Stimulated activated CD8-positive, alpha-beta memory T cell treated with anti-CD3 and anti-CD28 coated beads, Interleukin-15, amount 100 ng/mL, for 24 hours (primary cell): ENCODE data around the gene MYO7B.

Experiments
- DNase-seq: peaks from one replicate; pipeline ENCODE4 v3.0.0-alpha.2; 2020; ENCODE audit warnings: low read depth

Gene MYO7B

DNA sequence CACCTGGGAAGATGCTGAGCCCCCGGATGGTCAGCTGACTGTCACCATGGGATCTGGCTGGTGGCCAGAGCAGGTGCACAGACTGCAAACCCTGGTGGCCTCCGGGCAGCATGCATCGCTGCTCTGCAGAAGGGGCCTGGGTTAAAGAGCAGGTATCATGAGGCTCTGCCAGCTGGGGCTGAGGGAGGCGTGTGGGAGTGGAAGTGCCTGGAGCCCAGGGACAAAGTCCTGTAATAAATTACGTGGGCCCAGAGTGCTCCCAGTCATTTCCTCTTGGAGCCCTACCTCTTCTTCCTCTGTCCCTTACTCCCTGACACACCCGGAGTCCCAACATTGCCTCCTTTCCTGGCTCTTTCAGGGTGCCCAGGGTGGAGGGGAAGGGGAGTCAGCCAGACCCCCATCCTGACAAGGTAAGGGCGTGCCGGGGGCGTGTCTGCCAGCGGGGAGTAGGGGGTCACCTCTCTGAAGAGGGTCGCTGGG is at the start of gene MYO7B:
TSS of gene MYO7B (plus strand) at position 262 of the 480 bp plus-strand sequence. CDS start 24,040 bp downstream, outside the sequence.
- no peak for DNase-seq

DNA sequence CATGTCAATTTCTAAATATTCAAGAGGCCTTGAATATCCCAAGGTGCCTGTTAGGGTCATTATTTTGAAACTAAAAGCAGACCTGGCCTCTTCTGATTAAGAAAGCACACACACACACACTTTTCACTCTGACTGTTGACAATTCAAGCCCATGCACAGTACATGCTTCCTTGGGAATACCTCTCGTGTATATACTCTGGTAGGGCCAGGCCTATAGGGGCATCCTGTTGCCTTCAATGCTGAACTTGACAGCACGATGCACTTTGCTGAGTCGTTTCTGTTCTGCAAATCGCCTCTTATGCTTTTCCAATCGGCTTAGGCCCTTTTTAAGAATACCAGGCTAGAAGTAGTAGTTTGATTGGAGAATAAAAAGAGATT is 49.8 kb upstream of the MYO7B start:
- DNase-seq, result no peak

DNA sequence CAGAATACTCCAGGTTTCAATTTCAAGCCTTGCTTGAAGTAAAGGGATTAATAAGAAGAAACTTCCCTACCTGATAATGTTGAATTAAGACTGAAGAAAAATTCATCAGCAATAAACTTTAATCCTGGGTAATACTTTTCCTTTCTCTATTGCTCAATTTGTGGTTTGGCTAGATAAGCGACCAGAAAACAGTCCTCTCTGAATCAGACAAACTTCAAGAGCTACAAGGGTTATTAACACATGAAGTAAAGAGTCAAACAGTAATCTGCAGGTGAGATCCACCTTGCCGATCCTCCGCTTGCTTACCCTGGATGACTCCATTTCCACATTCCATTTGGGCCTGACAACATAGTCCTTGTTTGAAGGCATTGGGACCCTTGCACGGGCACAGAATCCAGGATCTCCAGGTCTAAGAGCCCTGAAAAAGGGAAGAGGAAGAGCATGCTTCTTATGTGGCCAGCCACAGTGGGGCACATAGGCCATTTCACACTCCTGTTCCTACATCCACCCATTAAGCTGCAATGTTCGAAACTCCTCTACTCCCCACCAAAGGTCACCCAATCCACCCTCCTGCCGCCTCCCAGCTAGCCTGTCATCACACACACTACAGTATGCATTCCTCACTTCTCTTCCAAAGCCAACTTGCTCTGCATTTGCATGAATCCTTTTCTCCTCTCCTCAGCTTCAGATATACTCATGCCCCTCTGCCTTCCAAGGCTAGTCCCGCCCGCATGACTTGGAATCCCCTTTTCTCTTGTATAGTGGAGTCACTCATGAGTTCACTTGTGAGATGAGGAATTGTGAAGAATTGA is 49.0 kb upstream of the MYO7B start:
- DNase-seq, result no peak

DNA sequence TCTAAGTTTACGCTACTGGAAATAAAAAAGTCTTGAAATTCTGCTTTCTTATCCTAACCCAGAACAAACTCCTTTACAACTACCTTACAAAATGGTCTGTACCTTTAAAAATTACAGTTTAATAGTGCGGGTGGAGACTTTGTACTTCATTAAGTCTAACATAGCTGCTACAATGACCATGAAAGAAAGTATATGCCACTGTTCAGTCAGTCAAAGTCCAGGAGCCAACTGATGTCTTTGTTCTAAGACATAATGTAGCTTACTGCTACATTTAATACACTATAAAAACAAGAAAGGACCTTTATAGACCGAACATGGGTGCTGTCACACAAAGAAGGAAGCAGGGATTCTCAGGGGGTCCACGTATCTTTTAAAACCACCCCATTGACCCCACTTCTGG is 45.2 kb upstream of the MYO7B start:
- no peak for DNase-seq

DNA sequence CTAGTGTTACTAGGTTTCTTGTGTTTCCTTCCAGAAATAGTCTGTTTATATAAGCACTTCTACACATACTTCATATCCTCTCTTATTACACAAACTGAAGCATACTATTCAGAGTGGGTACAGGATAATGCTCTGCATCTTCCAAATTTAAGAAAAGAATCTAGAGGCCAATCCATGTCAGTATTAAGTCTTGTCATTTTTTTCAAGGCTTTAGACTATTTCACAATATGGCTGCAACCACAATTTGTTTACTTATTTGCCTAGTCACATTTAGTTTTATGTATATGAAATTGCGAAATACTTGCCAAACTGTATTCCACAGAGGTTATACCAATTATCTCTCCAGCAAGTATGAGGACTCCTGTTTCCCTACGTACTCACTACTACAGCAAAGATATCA is 37.1 kb upstream of the MYO7B start:
- DNase-seq, result no peak

DNA sequence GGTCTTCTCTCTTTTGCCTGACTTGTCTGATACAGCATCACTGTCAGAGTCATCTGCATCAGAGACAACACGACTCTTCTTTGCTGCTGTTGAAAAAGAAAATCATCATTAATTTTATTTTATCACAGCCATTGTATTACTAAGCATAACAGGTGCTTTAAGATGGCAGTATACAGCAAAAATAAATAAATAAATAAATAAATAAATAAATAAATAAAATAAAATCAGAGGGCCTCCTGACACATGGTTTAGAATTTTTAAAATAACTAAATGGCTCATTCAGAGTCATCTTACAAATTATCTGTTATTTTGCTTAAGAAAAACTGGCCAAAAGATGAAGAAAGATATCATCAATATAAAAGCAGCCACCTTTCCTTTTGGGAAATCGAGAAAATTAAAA is 32.0 kb upstream of the MYO7B start:
- no peak for DNase-seq

DNA sequence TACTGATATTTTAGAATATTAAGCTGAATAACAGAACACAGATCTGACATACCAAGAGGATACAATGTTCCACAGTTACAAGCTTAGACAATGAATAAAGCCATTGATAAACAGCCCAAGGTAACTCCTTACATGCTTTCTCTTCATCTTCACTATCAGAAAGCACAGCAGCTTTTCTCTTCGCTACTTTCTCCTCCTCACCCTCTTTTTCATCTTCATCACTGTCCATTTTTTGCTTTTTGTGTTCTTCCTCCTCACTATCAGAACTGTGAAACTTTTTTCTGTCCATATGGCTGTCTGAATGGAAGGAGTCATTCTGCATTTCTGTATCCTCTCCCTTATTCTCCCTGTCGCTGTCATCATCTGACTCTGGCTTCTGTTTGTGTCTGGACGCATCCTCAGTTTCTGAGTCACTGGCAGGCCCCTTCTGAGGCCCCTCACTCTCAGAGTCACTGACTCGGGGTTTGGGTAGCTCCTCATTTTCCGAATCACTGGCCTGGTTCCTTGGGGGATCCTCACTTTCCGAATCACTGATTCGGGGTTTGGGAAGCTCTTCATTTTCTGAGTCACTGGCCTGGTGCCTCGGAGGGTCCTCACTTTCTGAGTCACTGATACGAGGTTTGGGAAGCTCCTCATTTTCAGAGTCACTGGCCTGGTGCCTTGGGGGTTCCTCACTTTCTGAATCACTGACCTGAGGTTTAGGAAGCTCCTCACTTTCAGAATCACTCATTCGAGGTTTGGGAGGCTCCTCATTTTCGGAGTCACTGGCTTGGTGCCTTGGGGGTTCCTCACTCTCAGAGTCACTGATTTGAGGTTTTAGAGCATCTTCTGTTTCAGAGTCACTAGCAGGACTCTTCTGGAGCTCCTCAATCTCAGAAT is 30.7 kb upstream of the MYO7B start:
- no peak for DNase-seq

DNA sequence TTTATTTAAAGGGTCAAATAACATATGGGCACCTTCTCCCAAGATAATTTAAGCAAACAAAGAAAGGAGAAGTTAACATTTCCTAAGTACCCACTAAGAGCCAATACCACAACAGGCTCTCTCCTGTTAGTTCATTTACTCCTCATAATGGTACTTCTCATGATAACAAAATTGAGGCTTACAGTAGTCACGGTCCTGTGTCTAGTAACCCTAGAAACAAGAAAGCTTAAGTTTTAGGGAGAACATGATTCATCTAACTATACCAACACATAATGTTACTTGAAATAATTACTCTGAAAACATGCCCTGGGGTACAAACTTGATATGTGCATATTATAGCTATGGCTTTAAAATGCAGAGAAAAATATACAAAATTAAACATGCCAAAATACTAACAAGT is 29.0 kb upstream of the MYO7B start:
- no peak for DNase-seq

DNA sequence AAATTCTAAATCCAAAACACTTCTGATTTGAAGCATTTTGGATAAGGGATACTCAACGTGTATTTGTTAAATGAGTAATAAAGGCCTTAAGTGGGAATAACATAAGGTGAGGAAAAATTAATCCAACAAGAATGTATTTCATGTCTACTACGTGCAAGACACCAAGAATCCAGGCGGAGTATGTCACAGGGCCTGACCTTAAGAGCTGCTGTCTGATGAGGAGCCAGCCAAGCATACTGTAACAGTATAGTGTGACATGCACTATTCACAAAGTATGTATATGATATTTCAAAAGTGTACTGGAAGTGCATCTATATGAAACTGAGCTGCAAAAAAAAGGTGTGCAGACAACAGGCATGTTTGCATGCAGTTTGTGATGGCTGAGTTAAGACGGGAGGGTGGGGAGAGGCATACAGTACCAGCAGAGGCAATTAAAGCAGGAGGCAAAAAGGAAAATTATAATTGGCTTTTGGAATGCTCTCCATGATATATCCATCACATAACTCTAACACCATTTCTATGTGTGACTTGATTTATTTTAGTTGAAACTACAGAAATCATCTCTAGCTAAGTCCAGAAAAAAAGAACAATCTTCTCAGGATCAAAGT is 27.4 kb upstream of the MYO7B start:
- no peak for DNase-seq

DNA sequence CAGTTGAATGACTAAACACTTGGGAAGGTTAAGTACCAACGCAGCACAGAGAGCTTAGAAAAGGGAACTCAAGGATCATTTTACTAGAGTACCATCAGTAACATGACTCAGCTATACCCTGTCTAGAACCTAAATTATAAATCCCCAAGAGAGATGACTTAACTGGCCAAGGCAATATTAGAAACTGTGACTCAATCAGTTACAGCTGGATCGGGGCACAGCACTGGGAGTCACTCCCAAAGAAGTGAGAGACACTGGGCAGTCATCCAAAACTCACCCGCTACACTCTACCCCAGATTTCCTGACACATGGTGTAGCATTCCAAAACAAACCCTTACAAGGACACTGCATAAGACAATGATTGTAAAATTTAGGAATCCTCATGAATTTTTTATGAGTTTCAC is 26.9 kb upstream of the MYO7B start:
- no peak for DNase-seq

DNA sequence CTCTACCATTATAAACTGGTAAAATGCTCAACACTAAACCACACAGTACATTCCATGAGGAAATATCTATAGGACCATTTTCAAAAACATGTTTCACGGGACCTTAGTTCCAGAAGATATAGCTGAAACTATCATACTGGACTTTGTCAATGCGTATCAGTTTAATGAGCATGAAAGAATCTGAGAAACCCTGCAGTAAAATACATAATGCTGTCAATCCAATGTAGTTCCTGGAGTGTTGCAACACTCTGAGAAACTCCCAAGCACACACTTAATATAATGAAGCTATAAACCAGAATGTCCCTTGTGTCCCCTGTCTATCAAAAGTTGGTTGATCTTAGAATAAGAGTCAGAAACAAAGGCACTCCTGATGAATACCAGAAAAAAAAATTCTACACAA is 25.4 kb upstream of the MYO7B start:
- no peak for DNase-seq

DNA sequence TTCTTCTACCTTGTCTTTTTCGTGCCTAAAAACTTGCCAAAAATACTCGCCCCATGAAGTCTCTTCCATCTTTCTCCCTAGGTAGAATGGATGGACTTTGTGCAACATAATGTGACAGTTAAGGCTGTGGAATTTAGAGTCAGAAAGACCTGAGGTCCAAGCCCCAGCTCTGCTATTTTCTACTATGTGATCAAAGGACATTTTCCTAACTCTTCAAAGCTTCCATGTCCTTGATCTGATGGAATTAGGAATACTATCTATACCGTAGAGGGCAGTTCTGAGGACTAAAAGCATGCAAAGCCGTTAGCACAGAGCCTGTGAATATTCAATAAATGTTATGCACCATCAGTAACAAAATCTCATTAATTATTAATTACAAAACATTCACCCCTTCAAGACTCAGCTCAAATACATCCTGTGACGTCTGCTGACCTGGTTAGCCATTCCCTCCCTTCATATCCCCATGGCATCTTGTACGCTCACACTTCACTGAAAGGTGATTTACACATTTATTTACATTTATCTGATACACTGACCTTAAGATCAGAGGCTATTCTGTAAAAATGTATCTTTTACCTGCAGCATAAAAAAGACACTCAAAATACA is 24.3 kb upstream of the MYO7B start:
- DNase-seq, result no peak

DNA sequence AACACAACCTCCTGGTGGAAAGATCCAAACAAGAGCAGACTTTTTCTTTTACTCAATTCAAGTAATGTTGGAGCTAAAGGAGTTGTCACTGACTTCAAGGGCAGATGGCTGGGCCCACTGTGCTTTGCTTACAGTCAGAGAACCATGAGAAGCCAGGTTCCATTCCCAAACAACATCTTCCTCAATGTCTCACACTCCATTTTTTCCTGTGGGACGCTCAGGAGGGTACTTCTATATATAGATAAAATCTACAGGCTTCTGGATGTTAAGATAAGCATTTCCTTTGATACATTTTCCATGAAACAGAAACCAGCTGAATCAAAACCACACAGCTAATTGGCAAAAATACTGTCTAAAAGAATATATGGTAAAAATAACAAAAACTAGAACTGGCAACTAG is 23.6 kb upstream of the MYO7B start:
- DNase-seq, result no peak

DNA sequence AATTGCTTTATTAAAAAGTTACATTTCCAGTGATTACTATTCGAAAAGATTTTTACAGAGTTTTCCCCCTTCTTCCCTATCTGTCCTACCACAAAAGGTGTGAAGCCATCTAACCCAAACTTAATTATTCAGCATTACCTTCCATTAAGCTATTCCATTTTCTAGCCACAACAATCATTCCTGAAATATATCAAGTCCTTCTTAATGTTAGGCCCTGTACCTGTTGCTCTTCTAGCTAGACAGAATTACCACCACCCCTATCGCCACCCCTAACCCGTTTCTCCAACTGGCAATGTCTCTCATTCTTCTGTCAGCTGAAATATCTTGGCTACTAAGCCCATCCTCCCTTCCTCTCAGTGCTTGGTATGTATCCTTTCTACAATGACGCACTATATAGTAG is 23.1 kb upstream of the MYO7B start:
- DNase-seq, result no peak

DNA sequence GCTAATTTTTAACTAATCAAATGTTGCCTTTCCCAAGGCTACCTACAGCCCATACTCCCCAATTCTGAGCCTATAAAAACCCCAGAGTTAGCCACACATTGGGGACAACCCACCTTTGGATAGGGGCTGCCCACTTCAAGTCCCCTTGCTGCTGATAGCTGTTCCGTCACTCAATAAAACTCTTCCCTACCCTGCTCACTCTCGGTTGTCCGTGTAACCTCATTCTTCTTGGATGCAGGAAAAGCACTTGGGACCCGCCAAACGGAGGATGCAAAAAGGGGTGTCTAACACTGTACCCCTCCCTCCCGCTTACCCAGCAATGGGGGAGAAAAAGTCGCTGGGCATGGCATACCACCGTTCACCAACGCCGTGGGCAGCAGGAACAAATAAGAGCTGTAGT is 21.4 kb upstream of the MYO7B start:
- no peak for DNase-seq

DNA sequence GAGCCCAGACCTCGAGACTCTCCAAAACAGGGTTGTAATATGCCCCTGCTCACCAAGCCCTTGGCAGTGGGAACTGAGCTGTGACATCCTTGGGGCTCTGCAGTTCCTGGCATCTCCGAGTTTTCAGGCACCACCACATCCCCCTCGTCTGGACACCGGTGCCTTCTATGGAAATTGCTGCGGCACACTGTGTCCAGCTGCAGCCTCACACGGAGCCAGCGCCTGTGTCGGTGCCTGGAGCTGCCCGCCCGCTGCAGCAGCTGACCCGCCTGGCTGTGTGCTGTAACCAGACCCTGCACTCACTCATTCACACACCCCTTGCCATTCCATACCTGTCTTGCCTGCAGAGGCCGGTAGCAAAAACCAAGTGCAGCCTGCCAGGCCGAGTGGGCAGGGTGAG is 21.0 kb upstream of the MYO7B start:
- no peak for DNase-seq

DNA sequence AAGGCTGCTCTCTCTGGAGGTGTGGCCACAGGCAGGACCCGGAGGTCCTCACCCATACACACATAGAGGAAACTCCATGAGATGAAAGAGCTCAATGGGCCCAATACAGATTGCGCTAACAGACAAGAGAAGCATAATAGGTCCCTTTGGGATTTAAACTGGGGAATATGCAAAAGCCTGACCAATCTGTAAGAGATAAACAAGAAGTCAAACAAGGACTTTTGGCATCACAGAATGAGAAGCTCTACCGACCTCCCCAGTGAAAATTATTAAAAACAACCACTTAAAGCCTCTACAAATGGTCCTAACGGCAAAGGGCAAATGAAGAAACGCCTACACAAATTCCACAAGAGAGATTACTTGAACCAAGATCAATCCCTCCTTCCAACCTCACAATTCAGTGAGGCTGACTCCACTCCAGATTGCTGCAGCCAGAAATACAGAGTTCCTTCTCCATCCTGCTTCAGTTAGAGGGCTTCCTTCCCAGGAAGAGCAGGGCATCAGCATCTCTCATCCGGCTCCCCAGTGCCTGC is 20.0 kb upstream of the MYO7B start:
- DNase-seq, result no peak

DNA sequence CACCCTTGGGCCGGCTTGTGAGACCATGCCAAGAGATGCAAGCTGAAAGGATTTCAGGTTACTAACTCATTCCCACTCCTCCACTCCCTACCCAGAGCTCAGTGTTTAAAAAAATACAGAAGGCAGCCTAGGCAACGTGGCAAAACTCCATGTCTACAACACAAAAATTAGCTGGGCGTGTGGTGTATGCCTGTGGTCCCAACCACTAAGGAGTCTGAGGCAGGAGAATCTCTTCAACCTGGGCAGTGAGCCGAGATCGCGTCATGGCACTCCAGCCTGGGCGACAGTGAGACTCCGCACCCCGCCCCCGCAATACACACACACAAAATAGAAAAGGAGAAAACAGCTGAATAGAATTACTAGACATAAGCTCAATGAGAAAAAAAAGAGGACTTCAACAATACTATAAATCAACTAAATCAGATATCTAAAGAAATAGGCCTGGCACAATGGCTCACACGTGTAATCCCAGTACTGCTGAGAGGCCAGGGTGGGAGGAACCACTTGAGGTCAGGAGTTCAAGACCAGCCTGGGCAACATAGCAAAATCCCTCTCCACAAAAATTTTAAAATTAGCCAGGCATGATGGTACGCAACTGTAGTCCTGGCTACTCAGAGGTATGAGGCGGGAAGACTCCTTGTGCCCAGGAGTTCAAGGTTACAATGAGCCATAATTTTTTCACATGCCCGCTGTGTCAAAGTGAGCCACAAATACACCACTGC is 19.3 kb upstream of the MYO7B start:
- DNase-seq, result no peak

DNA sequence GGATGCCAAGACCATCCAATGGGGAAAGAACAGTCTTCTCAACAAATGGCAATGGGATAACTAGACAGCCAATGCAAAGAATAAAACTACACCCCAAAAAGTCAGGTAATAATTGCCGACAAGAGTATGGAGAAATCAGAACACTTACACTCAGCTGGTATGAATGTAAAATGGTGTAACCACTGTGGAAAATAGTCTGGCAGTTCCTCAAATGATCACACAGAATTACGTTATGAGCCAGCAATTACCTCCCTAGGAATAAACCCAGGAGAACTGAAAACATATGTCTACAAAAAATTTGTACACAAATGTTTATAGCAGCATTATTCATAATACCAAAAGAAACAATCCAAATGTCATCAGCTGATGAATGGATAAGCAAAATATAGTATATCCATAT is 18.0 kb upstream of the MYO7B start:
- no peak for DNase-seq

DNA sequence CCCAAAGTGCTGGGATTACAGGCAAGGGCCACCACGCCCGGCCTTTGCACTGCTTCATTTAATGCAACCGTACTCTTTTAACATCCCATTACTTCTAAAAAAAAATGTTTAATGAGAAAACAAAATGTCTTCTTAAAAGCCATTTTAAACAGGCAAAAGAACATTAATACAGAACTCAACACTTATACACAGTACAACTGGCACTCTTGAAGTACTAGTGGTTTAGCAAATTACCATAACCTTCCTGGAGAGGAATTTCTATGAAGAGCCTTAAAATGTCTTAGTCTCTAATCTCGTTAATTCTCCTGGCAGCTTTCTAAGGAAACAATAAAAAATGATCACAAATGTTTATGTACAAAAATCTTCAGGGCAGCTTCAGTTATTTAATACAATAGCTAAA is 15.1 kb upstream of the MYO7B start:
- DNase-seq, result no peak

DNA sequence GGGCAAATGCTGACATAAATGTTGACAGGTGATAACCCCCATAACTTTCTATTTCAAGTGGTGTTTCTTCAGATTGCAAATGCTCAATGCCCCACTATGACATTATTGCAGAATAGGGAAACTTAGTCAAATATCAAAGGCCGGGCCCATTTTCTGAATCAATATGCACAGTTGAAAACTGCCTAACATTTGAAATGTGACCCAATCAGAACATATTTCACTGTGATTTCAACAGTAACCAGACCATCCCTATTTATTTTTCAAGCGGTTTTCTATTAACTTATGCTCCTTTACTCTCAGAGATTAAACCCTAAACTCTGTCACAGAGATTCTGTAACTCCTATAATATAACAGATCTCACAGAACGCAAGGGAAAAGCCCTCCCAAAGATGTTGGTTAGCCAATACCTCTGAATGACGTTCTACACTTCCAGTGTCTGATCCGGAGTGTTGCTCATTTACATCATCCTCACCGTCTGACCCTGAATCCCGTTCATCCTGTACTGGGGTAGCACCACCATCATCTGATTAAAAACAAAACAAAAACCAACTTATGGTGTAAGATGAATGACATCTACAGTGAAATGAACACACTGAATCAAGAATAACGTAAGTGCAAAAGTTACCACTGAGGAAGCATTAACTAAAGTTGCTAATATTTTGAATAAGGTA is 12.1 kb upstream of the MYO7B start:
- DNase-seq, result no peak
